ENCODE results near the gene RPL28. TPM values are rescaled to one million over a fixed set of nuclear protein-coding genes. Genes with fewer than 3 reads are reported as not detected.

Gene RPL28
- total and polyA plus RNA-seq, 2 of the 13 experiments (the other 11 are each of a cell fraction or from before 2014, with no cell fraction given) = 105 to 420 TPM

DNA sequence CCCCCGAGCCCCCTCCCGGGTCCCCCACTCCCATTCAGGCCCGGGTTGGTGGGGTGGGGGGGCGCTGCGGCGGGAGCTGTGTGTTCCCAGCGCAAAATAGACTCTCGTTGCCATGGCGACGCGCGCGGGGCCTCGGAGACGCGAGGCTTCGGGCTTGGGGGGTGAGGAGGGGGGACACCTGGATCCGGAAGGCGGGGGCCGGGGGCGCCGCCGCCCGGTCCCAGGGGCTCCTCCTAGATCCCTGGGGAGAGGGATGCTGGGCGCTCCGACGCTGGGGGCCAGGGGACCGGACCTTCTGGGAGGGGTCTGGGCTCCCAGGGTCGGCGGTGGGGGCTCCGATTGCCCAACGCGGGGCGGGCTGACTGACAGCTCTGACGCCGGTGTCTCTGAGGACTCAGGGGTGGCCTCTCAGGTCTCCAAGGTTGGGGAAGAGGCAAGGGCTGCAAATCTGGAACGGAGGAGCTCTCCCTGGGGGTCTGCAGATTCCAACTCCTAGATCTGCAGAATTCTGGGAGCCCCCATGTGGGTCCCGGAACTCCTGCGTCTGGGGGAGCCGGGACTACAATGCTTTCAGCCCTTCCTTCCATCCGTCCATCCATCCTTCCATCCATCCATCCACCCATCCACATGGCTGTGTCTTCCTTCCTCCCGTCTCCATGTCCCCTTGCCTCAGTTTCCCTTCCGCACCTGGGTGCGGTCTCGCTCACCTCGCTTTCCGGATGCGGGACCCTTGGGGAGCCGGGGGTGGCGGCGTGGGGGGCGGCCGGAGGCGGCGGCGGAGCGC is 66.4 kb downstream of the RPL28 start (continued):
- TF ChIP-seq HHEX (CRISPR knock-in tag; IDR thresholded peaks at IDR 0.05) (no peak), NCOA1 (CRISPR knock-in tag; IDR thresholded peaks at IDR 0.05) (no peak), BRD4 (CRISPR knock-in tag; IDR thresholded peaks at IDR 0.05) (no peak), ZNF337 (CRISPR knock-in tag; IDR thresholded peaks at IDR 0.05; ENCODE audit: borderline replicate concordance, low read depth) (no peak), RBAK (CRISPR knock-in tag; IDR thresholded peaks at IDR 0.05) (no peak), PHB2 (IDR thresholded peaks at IDR 0.05; ENCODE audit: partially characterized antibody) (no peak), HNRNPUL1 (IDR thresholded peaks at IDR 0.05; ENCODE audit: low read depth, low read length) (no peak), KDM5A (IDR thresholded peaks at IDR 0.05; ENCODE audit: borderline replicate concordance, low read length) (no peak), GZF1 (CRISPR knock-in tag; IDR thresholded peaks at IDR 0.05) (no peak), FIP1L1 (IDR thresholded peaks at IDR 0.05; ENCODE audit: borderline replicate concordance, insufficient read depth, low read depth, low read length) (no peak), AGO1 (IDR thresholded peaks at IDR 0.05; ENCODE audit: low read depth, low read length, poor library complexity, severe bottlenecking) (peak; percentile 70), ZFP62 (CRISPR knock-in tag; IDR thresholded peaks at IDR 0.05) (no peak), KDM2A (CRISPR knock-in tag; IDR thresholded peaks at IDR 0.05; ENCODE audit: borderline replicate concordance, low read depth) (peak; percentile 28; the same call in 1 of the 2 replicates), AGO2 (optimal IDR thresholded peaks at IDR 0.05; ENCODE audit: low read depth, low read length) (peak; percentile 68), CREB1 (IDR thresholded peaks at IDR 0.05) (no peak), CREB1 (CRISPR knock-in tag; IDR thresholded peaks at IDR 0.05) (no peak), ZNF33B (CRISPR knock-in tag; IDR thresholded peaks at IDR 0.05) (no peak)
- TF ChIP-seq, protein P1, sequence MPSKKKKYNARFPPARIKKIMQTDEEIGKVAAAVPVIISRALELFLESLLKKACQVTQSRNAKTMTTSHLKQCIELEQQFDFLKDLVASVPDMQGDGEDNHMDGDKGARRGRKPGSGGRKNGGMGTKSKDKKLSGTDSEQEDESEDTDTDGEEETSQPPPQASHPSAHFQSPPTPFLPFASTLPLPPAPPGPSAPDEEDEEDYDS (CRISPR knock-in tag; IDR thresholded peaks at IDR 0.05) = no peak
- TF ChIP-seq, protein P2, sequence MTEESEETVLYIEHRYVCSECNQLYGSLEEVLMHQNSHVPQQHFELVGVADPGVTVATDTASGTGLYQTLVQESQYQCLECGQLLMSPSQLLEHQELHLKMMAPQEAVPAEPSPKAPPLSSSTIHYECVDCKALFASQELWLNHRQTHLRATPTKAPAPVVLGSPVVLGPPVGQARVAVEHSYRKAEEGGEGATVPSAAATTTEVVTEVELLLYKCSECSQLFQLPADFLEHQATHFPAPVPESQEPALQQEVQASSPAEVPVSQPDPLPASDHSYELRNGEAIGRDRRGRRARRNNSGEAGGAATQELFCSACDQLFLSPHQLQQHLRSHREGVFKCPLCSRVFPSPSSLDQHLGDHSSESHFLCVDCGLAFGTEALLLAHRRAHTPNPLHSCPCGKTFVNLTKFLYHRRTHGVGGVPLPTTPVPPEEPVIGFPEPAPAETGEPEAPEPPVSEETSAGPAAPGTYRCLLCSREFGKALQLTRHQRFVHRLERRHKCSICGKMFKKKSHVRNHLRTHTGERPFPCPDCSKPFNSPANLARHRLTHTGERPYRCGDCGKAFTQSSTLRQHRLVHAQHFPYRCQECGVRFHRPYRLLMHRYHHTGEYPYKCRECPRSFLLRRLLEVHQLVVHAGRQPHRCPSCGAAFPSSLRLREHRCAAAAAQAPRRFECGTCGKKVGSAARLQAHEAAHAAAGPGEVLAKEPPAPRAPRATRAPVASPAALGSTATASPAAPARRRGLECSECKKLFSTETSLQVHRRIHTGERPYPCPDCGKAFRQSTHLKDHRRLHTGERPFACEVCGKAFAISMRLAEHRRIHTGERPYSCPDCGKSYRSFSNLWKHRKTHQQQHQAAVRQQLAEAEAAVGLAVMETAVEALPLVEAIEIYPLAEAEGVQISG (CRISPR knock-in tag; IDR thresholded peaks at IDR 0.05) = no peak
- TF ChIP-seq, protein P3, sequence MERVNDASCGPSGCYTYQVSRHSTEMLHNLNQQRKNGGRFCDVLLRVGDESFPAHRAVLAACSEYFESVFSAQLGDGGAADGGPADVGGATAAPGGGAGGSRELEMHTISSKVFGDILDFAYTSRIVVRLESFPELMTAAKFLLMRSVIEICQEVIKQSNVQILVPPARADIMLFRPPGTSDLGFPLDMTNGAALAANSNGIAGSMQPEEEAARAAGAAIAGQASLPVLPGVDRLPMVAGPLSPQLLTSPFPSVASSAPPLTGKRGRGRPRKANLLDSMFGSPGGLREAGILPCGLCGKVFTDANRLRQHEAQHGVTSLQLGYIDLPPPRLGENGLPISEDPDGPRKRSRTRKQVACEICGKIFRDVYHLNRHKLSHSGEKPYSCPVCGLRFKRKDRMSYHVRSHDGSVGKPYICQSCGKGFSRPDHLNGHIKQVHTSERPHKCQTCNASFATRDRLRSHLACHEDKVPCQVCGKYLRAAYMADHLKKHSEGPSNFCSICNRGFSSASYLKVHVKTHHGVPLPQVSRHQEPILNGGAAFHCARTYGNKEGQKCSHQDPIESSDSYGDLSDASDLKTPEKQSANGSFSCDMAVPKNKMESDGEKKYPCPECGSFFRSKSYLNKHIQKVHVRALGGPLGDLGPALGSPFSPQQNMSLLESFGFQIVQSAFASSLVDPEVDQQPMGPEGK (CRISPR knock-in tag; IDR thresholded peaks at IDR 0.05) = 0 out of 2 replicates have a peak, but pooled peaks have one; percentile 16

Measured in HepG2 (cell line).